HEK293T (cell line): ENCODE data around the gene CCDC159.
A peak's percentile ranks its signal among the peaks of the same experiment; 100 is the strongest.

Source experiments
- CTCF ChIA-PET: fragments of 350-600 bp; formaldehyde crosslinking; extraction: SDS; loops from one replicate; lab custom pipeline; 2021; ENCODE audit warnings: antibody characterized with exemption, inconsistent platforms; lab: Yijun Ruan, JAX
- POLR2A ChIA-PET: fragments of 350-600 bp; formaldehyde crosslinking; extraction: SDS; loops from one replicate; lab custom pipeline; 2020; ENCODE audit warnings: antibody characterized with exemption, inconsistent platforms; lab: Yijun Ruan, JAX
- DNase-seq: peaks from one replicate; pipeline ENCODE4 v3.0.0; 2012; ENCODE audit warnings: mixed read lengths; ENCODE audit errors: extremely low spot score
- ARNT ChIP-seq: fragments of 450-650 bp; IDR thresholded peaks from 2 replicates; pipeline ENCODE4 v1.6.1; 2017; ENCODE audit warnings: mild to moderate bottlenecking
- BHLHE40 ChIP-seq: fragments of 450-650 bp; IDR thresholded peaks from 2 replicates; pipeline ENCODE4 v1.6.1; 2016; ENCODE audit warnings: mild to moderate bottlenecking, moderate library complexity, borderline replicate concordance
- CTBP1 ChIP-seq: fragments of 450-650 bp; IDR thresholded peaks from 2 replicates; pipeline ENCODE4 v1.6.1; 2016; ENCODE audit warnings: borderline replicate concordance
- ELF4 ChIP-seq: fragments of 450-650 bp; IDR thresholded peaks from 2 replicates; pipeline ENCODE4 v1.6.1; 2017; ENCODE audit warnings: antibody characterized with exemption
- FOXA1 ChIP-seq: fragments of 450-650 bp; IDR thresholded peaks from 2 replicates; pipeline ENCODE4 v1.6.1; 2016; ENCODE audit warnings: mild to moderate bottlenecking
- FOXK2 ChIP-seq: fragments of 450-650 bp; IDR thresholded peaks from 2 replicates; pipeline ENCODE4 v1.6.1; 2016; ENCODE audit warnings: mild to moderate bottlenecking
- FOXM1 ChIP-seq: fragments of 450-650 bp; IDR thresholded peaks from 2 replicates; pipeline ENCODE4 v1.6.1; 2017; ENCODE audit warnings: mild to moderate bottlenecking, borderline replicate concordance
- HDGF ChIP-seq: fragments of 450-650 bp; IDR thresholded peaks from 2 replicates; pipeline ENCODE4 v1.6.1; 2017; ENCODE audit warnings: antibody characterized with exemption, borderline replicate concordance
- L3MBTL2 ChIP-seq: fragments of 450-650 bp; conservative IDR thresholded peaks from 2 replicates; pipeline ENCODE4 v1.6.1; 2016; ENCODE audit warnings: mild to moderate bottlenecking
- LEF1 ChIP-seq: fragments of 450-650 bp; IDR thresholded peaks from 2 replicates; pipeline ENCODE4 v1.6.1; 2017; ENCODE audit warnings: mild to moderate bottlenecking, borderline replicate concordance
- NFRKB ChIP-seq: fragments of 450-650 bp; IDR thresholded peaks from 2 replicates; pipeline ENCODE4 v1.6.1; 2016; ENCODE audit warnings: mild to moderate bottlenecking, moderate library complexity
- PKNOX1 ChIP-seq: fragments of 450-650 bp; IDR thresholded peaks from 2 replicates; pipeline ENCODE4 v1.6.1; 2016
- SP1 ChIP-seq: fragments of 450-650 bp; IDR thresholded peaks from 2 replicates; pipeline ENCODE4 v1.6.1; 2017
- SUZ12 ChIP-seq: fragments of 450-650 bp; IDR thresholded peaks from 2 replicates; pipeline ENCODE4 v1.6.1; 2016; ENCODE audit warnings: mild to moderate bottlenecking
- TARDBP ChIP-seq: fragments of 450-650 bp; IDR thresholded peaks from 2 replicates; pipeline ENCODE4 v1.6.1; 2016
- ZNF384 ChIP-seq: fragments of 450-650 bp; IDR thresholded peaks from 2 replicates; pipeline ENCODE4 v1.6.1; 2016

CCDC159 gene

DNA sequence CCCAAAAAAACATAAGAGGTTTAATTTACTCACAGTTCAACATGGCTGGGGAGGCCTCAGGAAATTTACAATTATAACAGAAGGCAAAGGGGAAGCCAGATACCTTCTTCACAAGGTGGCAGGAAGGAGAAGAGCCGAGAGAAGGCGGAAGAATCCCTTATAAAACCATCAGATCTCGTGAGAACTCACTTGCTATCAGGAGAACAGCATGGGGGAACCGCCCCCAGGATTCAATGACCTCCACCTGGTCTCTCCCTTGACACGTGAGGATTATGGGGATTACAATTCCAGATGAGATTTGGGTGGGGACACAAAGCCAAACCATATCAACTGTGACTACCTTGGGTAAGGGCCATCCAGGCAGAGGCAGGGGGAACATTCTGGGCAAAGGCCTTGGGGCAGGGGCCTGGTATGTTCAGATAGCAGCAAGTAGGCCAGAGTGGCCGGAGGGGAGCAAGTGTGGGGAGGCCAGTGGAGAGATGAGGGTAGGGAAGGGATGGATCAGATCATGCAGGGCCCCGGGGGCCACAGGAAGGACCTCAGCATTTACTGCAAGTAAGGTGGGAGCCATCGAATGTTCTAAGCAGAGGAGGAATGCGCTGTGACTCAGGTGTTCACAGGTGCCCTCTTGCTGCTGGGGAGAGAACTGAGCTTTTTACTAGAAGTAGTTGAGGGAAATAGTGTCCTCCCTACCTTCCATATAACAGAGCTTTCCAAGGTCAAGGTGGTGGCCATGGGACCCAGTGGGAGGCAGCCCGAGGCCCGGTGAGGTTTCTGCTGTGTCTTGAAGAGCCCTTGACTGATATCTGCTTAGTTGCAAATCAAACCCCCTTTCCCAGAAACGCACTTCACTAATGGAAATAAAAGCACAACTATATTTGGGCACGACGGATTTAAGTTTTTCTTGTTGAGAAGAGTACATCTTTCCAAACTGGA, 24.9 kb upstream of the CCDC159 start:
- ChIA-PET POLR2A (interaction anchor here (2.0 to 2.8 kb wide), 2 partner anchors 25 to 53 kb away, joined by 10 to 13 read pairs; partner anchors contain the start of genes CCDC159, SWSAP1 and TMEM205), CTCF (interaction anchor here (1.0 kb wide), 1 partner anchor 23 kb away, joined by 4 read pairs; no protein-coding TSS in a partner anchor)
- no peak for TF ChIP-seq ARNT
- TF ChIP-seq FOXA1: no peak
- TF ChIP-seq NFRKB: no peak
- no peak for TF ChIP-seq FOXM1
- TF ChIP-seq HDGF: no peak
- no peak for DNase-seq

- ChIA-PET POLR2A (interaction anchor here (1.3 to 2.8 kb wide), 3 partner anchors 22 to 52 kb away, joined by 5 to 13 read pairs (median 10); partner anchors contain the start of genes CCDC159, SWSAP1 and TMEM205), CTCF (interaction anchor here (1.0 to 1.5 kb wide), 3 partner anchors 22 to 59 kb away, joined by 4 read pairs; no protein-coding TSS in a partner anchor)
- TF ChIP-seq PKNOX1 (no peak), NFRKB (no peak), CTBP1 (no peak), FOXK2 (no peak), ZNF384 (no peak), ARNT (no peak), HDGF (no peak), SUZ12 (no peak)
- no peak for DNase-seq
Observed at GRCh38 chr19:11322269-11323024, 23.9 kb upstream of the CCDC159 start.

GRCh38 chr19:11323601-11324078, 22.7 kb upstream of the CCDC159 start:
- TF ChIP-seq SUZ12 (no peak), NFRKB (no peak), TARDBP (no peak), SP1 (no peak), CTBP1 (no peak), PKNOX1 (no peak), ARNT (no peak), FOXK2 (no peak), LEF1 (no peak), FOXM1 (no peak), ELF4 (no peak), BHLHE40 (no peak), HDGF (no peak), FOXA1 (no peak), ZNF384 (no peak), L3MBTL2 (no peak)
- ChIA-PET POLR2A (interaction anchor here (1.1 to 2.8 kb wide), 3 partner anchors 23 to 51 kb away, joined by 4 to 13 read pairs (median 10); partner anchors contain the start of genes CCDC159, SWSAP1 and TMEM205), CTCF (interaction anchor here (1.5 kb wide), 1 partner anchor 58 kb away, joined by 4 read pairs; no protein-coding TSS in a partner anchor)

DNA sequence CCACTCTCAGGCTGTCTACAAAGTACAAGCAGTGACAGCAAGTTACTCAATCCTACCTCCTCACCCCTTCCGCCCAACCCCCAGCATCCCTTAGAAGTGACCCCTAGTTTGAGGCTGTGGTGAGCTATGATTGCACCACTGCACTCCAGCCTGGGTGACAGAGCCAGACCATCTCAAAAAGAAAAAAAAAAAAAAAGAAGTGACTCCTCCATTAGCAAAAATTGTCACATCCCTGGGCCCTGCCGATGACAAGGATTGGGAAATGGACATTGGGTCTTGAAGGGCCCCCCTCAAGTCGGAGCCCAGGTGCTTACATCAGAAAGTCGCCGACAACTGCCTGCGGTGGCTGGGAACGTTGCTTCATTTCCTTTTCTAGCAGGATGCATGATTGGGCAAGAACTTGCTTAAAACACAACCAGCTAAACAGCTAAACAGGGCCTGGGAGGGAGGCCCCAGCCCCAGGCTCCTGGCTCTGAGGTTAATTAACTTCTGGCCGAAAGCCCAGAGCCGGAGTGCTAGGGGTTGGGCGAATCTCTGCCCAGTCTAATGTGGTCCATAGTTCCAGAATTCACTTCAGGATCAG, 22.1 kb upstream of the CCDC159 start:
- peak; percentile 58 for DNase-seq
- ChIA-PET CTCF (interaction anchor here (0.6 kb wide), 1 partner anchor 49 kb away, joined by 4 read pairs; no protein-coding TSS in a partner anchor), POLR2A (interaction anchor here (1.1 to 2.8 kb wide), 3 partner anchors 15 to 51 kb away, joined by 4 to 13 read pairs (median 4); partner anchors contain the start of genes CCDC159, RAB3D, SWSAP1 and TMEM205)
- TF ChIP-seq PKNOX1: no peak
- no peak for TF ChIP-seq L3MBTL2
- no peak for TF ChIP-seq BHLHE40
- TF ChIP-seq SP1: no peak
- no peak for TF ChIP-seq TARDBP

More at GRCh38 chr19:11323601-11324078, 22.7 kb upstream of the CCDC159 start:
- DNase-seq: no peak

GRCh38 chr19:11324748-11325389, 21.4 kb upstream of the CCDC159 start:
- ChIA-PET CTCF (interaction anchor here (0.6 kb wide), 1 partner anchor 48 kb away, joined by 4 read pairs; no protein-coding TSS in a partner anchor), POLR2A (interaction anchor here (1.1 to 1.3 kb wide), 2 partner anchors 14 to 22 kb away, joined by 4 read pairs; partner anchors contain the start of genes CCDC159, RAB3D and TMEM205)
- DNase-seq: no peak
- TF ChIP-seq BHLHE40 (no peak), L3MBTL2 (no peak), LEF1 (no peak), SP1 (no peak)
